ENCODE measurements around the gene DDX56.
A peak's percentile ranks its signal among the peaks of the same experiment; 100 is the strongest.
"Not testable (repeated sequence)": the region's sequence is repeated elsewhere in the genome, so short reads cannot be mapped to it uniquely, and the experiment has no call there.

Gene DDX56

GRCh38 chr7:44597181-44597580 lies 23.5 kb upstream of the DDX56 start:
- not testable (repeated sequence) for DNase-seq (ENCODE audit: low read depth)

DNA sequence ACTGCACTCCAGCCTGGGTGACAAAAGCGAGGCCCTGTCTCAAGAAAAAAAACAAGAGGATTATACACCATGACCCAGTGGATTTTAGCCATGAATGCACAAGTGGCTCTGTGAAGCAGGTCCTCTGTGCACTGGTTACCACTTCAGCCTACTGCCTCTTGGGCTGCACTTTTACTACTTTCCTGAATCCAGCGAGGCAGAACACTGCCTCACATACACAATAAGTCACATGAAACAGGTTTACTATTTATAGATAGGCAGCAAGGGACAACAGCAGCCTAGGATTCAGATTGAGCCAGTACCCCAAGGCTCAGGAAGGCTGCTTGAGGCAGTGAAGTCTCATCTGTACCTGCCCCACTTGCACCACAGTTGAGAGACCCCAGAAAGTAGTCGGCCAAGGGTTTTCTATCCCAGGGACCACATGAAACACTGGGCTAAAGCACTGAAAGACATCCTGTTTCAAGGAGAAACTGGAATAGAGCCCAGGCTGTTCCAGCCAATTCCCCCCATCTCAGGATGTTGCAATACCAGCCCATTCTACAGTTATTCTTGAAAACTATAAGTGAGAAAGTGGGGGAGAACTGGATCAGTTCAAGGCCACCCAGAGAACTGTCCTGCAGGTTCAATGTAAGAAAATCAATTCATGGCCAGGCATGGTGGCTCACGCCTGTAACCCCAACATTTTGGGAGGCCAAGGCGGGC lies 22.4 kb upstream of the DDX56 start:
- DNase-seq (ENCODE audit: low read depth): no peak

GRCh38 chr7:44590910-44591309 lies 17.2 kb upstream of the DDX56 start:
- DNase-seq (ENCODE audit: low read depth): no peak

- DNase-seq (ENCODE audit: low read depth): peak; percentile 53
Measured at GRCh38 chr7:44587843-44588711, 14.4 kb upstream of the DDX56 start.

DNA sequence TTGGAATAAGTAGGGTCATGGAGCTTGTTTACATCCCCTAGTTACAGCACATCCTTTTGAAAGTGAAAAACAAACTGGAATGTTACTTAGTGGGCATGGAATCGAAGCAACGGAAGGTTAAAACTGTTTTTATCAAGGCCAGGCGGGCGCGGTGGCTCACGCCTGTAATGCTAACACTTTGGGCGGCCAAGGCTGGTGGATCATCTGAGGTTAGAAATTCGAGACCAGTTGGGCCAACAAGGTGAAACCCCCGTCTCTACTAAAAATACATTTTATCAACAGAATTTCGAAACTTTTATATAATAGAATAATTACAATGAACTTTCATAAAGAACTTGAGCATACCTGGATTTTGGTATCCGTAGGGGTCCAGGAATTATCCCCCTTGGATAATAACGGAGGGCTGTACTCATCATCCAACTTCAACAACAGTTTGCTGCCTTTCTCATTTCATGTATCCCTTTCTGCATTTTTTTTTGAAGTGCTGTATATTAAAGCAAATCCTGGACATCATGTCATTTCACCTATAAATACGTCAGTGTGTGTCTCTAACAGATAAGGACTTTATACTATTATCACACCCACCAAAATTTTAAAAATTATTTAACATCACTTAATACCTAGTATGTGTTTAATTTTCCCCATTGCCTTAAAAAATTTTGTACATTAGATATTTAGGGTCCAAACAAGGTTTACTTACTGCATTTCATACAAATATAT lies 9.6 kb upstream of the DDX56 start:
- DNase-seq (ENCODE audit: low read depth): no peak

- DNase-seq (ENCODE audit: low read depth): peak; percentile 100
Measured at GRCh38 chr7:44581879-44582603, 8.3 kb upstream of the DDX56 start, which contains the start of gene TMED4. Gene TMED4 (minus strand): TSS chr7:44582231. CDS start chr7:44582206, 25 bp downstream.

GRCh38 chr7:44580945-44581878 lies 7.5 kb upstream of the DDX56 start:
- no peak for DNase-seq (ENCODE audit: low read depth)

DNA sequence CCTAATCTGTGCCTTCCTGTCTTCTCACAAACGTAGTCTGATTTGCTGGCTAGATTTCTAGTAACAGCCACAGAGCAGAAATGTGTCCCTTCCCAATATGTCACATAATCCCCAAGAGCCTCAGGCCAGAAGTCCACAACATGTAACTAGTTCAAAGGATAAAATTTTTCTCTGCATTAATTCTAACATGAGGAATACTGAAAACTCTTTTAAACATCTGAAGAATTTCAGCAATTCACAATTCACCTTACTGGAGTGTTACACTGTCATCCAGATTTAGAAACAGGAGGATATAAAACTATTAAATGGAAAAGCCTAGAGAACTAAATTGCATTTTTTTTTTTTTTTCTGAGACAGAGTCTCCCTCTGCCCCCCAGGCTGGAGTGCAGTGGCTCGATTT lies 2.5 kb upstream of the DDX56 start:
- no peak for DNase-seq (ENCODE audit: low read depth)

DNA sequence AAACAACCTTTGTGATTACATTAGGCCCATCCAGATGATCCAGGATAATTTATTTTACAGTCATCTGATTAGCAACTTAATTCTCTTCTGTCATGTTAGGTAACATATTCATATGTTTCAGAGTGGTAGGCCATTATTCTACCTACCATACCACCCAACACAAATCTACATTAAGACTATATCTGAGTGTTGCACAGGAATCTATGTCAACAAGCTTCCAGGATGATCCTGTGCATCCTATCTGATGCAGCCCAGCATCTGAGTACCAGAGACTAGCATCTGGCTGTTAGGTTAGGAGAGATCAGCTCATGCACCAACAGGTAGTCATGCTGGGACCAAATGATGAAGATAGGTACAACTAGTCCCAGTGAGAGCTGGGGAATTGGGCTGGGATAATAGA lies 1.3 kb upstream of the DDX56 start:
- no peak for DNase-seq (ENCODE audit: low read depth)

DNA sequence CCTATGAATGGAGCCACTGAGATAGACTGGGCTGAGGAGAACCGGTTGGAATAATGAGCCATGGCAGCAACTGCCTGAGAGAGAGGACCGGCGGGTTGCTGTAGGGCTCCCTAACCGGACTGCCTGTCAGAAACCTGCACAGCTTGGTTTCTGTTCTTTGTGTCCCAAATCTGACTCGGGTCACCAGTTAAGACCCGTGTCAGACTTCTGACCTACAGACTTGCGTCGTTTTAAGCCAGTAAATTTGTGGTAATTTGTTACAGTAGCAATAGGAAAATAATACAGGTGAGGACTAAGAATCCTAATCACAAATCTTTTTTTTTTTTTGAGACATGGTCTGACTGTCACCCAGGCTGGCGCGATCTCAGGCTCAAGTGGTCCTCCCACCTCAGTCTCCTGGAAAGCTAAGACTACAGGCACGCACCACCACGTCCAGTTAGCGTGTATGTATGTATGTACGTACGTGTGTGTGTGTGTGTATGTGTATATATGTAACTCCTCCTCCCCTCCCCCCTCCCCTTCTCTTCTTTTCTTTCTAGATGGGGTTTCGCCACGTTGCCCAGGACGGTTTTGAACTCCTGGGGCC lies 672 bp upstream of the DDX56 start:
- no peak for DNase-seq (ENCODE audit: low read depth)

DNA sequence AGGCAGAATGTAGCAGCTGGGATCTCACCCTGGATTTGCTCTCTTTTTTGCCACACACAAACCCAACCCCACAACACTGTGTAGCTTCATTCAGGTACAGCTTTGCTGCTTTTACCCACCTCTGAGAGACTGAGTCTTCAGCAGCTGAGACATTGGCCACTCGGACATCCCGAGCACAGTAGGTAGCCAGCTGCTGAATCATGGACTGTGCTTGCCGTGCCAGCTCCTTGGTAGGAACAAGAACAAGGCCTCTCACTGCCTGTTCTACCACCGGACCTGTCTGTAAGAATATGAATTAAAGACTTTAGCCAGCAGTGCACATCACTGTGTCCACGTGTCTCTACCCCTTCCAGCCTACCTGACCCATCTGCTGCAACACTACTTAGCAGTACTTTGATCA lies 937 bp downstream of the DDX56 start:
- no peak for DNase-seq (ENCODE audit: low read depth)

DNA sequence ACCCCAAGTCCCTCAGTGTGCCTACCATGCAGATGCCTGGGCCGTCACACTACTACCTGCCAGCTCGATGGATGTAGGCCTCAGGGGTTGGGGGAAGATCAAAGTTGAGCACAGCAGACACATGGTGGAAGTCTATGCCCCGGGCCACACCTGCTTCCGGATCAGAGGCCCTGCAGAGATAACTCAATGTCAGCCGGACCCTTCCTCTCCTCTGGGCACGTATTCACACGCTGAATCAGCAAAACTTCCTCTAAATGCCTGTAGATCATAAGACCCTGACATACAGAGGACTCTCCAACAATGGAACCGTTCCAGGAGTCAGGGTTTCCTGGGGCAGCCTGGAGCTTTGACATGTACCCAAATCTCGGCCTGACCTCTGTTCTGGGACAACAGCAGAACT lies 3.7 kb downstream of the DDX56 start:
- DNase-seq (ENCODE audit: low read depth): no peak

DNA sequence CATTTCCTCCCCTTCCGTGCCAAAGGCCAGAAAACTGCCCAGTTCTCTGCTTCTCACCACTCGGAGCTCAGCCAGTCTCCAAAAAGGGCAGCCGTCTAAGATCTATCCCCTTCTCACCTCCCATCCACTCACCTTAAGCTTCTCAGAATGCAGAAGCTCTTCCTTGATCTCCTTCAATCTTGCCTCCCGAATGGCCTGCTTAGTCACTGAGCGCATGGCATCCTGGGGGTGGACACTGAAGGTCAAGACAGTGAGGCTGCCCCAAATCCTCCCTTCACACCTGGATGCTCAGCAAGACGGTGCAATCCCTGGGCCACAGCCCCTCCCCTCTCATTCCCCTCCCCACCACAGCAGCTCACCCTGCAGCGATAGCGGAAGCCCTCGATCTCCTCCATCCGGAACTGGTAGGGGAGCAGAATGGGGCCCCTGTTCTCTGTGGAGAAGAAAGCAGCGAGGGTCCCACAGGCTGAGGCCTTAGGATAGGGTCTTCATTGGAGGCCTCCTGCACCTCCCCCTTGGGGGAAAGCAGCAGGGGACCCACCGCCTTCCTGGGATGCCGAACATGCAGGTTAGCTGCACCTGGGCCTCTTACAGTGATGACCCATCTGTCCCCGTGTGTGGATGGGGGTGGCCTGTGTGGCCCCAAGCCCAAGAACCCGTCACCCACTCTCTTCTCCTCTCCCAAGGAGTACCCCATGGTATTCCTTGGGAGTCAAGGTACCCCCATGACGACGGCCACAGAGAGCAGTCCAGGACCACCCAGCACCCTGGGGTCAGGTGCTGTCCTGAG lies 4.7 kb downstream of the DDX56 start:
- DNase-seq (ENCODE audit: low read depth): no peak

- DNase-seq (ENCODE audit: low read depth): no peak
Measured at GRCh38 chr7:44567884-44568283, 5.8 kb downstream of the DDX56 start.

- no peak for DNase-seq (ENCODE audit: low read depth)
Measured at GRCh38 chr7:44566680-44567079, 7.0 kb downstream of the DDX56 start.

- DNase-seq (ENCODE audit: low read depth): no peak
Measured at GRCh38 chr7:44565795-44566559, 7.7 kb downstream of the DDX56 start.

DNA sequence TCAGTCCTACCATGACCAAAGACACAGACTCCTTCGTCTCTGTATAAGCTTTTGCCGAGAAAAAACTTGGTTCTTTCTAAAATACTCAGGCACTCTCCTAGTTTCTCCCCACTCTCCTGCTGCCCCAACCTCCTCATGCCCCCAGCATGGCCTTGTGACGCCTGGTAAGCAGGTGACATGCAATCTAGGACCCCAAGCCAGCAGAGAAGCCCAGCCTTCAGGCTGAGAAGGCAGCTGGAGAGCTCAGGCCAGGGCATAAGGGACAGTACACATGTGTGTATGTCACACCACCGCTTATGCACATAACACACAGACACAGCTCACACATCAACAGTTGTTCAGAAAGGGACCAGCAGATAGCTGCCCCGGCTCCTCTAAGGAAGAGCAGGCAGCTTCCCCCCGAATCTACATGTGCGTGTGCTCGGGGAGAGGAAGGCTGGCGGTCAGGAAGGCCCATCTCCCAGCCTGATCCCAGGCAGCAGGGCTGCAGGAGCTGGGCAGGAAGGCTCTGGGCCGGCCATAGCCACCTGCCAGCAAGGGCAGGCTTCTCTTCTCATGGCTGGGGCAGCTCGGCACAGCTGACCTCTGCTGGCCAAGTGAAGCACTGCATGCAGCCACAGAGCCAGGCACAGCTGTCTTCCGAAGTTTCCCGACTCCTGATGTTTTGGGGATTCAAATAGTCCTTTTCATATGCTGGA lies 8.5 kb downstream of the DDX56 start:
- no peak for DNase-seq (ENCODE audit: low read depth)

DNA sequence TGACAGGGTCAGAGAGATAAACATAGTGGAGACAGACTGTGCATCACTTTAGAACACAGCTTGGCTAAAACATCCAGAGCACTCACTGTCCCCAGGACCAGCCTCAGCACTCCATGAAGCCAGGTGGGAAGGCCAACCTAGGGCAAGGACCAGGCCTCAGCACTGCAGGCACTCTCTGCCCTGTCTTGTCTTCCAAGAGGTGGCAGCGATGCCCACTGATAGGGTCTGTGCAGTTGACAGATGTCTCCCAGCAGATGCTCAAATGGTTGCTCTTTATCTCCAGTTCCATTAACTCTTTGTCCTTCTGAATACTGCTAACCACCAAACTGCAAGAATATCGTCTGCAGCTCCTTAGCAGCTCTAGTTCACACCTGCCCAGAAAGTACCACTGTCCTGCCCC lies 9.1 kb downstream of the DDX56 start:
- no peak for DNase-seq (ENCODE audit: low read depth)

All from stimulated activated CD8-positive, alpha-beta memory T cell treated with anti-CD3 and anti-CD28 coated beads, Interleukin-12 subunit alpha, Interleukin-12 subunit beta, amount 100 ng/mL, for 1 hour (primary cell).